Loucy (cell line): ENCODE measurements around the gene TRIM39.

Experiments
- CTCF ChIP-seq: fragments of 200-600 bp; sonication (generic); conservative IDR thresholded peaks from 2 replicates; pipeline ENCODE4 v1.5.1; 2014; ENCODE audit warnings: mild to moderate bottlenecking, antibody characterized with exemption, low read length
- EZH2phosphoT487 ChIP-seq: fragments of 200-600 bp; IDR thresholded peaks from 2 replicates; pipeline ENCODE4 v1.6.1; 2018; ENCODE audit warnings: antibody characterized with exemption, mild to moderate bottlenecking, moderate library complexity, borderline replicate concordance

GRCh38 chr6:30378290-30378937 lies 51.7 kb downstream of the TRIM39 start:
- TF ChIP-seq CTCF (no peak), EZH2phosphoT487 (no peak)
